ENCODE measurements around the gene ASTL.
A peak's percentile ranks its signal among the peaks of the same experiment; 100 is the strongest.

The ASTL gene

DNA sequence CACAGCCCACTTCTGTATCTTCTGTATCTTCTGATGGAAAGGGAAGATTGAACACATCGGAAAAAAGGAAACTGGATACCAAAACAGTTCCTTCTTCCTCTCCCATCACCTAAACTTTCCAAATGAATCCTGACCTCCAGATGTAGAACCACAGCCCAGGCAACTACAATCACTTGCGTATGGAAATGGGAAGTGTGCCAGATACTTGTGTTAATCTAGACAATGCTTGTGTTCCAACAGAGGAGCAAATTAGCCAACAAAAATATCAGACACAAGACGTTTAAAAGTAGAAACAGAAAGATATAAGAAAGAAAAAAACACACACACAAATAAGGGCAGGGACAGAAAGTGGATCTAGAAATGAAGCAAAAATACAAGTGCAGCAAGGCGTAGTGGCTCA is 38.4 kb upstream of the ASTL start:
- H3K36me3 ChIP-seq (ENCODE audit: insufficient read depth): no peaks in the 10 kb centered on the region
- no peaks in the 10 kb centered on the region for H3K79me2 ChIP-seq (ENCODE audit: insufficient read depth, low read depth)
- no peak overlapping the region for H3K4me2 ChIP-seq
- H3K27me3 ChIP-seq (ENCODE audit: insufficient read depth, low read depth): no peaks in the 10 kb centered on the region
- TF ChIP-seq, protein P1, sequence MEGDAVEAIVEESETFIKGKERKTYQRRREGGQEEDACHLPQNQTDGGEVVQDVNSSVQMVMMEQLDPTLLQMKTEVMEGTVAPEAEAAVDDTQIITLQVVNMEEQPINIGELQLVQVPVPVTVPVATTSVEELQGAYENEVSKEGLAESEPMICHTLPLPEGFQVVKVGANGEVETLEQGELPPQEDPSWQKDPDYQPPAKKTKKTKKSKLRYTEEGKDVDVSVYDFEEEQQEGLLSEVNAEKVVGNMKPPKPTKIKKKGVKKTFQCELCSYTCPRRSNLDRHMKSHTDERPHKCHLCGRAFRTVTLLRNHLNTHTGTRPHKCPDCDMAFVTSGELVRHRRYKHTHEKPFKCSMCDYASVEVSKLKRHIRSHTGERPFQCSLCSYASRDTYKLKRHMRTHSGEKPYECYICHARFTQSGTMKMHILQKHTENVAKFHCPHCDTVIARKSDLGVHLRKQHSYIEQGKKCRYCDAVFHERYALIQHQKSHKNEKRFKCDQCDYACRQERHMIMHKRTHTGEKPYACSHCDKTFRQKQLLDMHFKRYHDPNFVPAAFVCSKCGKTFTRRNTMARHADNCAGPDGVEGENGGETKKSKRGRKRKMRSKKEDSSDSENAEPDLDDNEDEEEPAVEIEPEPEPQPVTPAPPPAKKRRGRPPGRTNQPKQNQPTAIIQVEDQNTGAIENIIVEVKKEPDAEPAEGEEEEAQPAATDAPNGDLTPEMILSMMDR (conservative IDR thresholded peaks at IDR 0.05; ENCODE audit: low read depth, low read length): no peak
- no peak overlapping the region for H3K9ac ChIP-seq
- H4K20me1 ChIP-seq (ENCODE audit: insufficient read depth): no peaks in the 10 kb centered on the region
- no peak overlapping the region for H3K27ac ChIP-seq
- H2AFZ ChIP-seq (ENCODE audit: low read depth): no peak overlapping the region
- no peak overlapping the region for H3K4me3 ChIP-seq (IDR thresholded peaks at IDR 0.05; ENCODE audit: insufficient read depth, low read depth, low read length)
- H3K4me1 ChIP-seq (ENCODE audit: low read depth, poor library complexity, severe bottlenecking): no peaks in the 10 kb centered on the region

DNA sequence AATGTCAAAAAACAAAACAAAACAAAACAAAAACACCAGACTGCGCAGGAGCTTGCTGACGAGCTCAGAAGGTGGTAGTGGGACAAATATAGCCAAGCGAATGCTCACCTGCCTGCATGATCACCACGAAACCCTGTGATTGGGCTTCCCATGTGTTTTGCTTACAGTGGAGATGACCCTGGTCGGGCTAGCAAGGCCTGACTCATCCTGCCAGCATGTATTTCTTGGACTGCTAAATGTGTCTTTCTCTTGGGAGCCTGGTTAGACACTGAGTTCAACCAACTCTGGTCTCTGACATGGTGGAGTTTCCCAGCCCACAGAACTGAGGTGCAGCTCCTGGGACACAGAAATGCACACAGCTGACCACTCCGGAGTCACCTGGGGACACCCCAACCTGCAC is 37.6 kb upstream of the ASTL start:
- Histone ChIP-seq H3K27me3 (ENCODE audit: insufficient read depth, low read depth) (no peaks in the 10 kb centered on the region), H4K20me1 (ENCODE audit: insufficient read depth) (no peaks in the 10 kb centered on the region), H3K4me2 (no peak overlapping the region), H3K9ac (no peak overlapping the region), H3K4me3 (IDR thresholded peaks at IDR 0.05; ENCODE audit: insufficient read depth, low read depth, low read length) (no peak overlapping the region), H2AFZ (ENCODE audit: low read depth) (no peak overlapping the region), H3K4me1 (ENCODE audit: low read depth, poor library complexity, severe bottlenecking) (no peaks in the 10 kb centered on the region), H3K36me3 (ENCODE audit: insufficient read depth) (no peaks in the 10 kb centered on the region), H3K27ac (no peak overlapping the region), H3K79me2 (ENCODE audit: insufficient read depth, low read depth) (no peaks in the 10 kb centered on the region)
- TF ChIP-seq, protein P1 (conservative IDR thresholded peaks at IDR 0.05; ENCODE audit: low read depth, low read length): no peak

DNA sequence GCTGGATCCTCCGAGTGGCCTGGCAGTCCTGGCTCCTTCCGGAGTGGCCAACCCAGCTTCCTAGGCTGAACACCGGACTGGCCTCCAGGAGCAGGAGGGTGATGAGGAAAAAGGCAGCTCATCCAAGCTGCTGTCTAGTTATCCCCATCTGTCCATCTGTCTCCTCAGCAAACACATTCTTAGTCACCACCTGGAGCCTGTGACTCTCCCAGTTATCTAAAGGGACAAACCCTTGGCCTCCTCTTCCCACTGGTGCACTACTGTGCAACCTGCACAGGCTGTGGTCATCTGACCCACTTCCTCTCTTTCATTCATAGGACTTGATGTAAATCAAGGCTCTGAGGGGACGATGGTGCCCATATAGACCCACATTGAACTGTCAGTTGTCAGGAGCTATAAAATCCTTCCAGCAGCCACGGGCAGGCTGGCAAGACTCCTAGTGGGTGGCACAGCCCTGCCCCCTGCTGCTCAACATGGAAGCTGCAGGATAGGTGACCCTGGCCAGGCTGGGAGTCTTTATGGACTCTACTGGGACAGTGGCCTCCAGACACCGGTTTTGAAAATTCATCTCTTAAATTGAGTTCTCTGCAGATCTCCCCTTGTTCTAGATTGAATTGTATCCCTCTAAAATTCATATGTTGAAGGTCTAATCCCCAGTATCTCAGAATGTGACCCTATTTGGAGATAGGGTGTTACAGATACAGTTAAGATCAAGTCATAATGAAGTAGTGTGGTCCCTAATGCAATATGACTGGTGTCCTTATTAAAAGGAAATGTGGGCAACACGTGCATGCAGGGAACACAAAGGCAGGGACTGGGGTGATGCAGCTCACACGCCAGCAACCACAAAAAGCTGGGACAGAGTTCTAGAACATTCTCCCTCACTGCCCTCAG is 36.2 kb upstream of the ASTL start:
- no peak overlapping the region for H3K4me2 ChIP-seq
- H2AFZ ChIP-seq (ENCODE audit: low read depth): no peak overlapping the region
- no peaks in the 10 kb centered on the region for H3K27me3 ChIP-seq (ENCODE audit: insufficient read depth, low read depth)
- TF ChIP-seq, protein P1 (conservative IDR thresholded peaks at IDR 0.05; ENCODE audit: low read depth, low read length): peak; percentile 92
- no peak overlapping the region for H3K9ac ChIP-seq
- no peak overlapping the region for H3K27ac ChIP-seq
- no peak overlapping the region for H3K4me3 ChIP-seq (IDR thresholded peaks at IDR 0.05; ENCODE audit: insufficient read depth, low read depth, low read length)
- no peaks in the 10 kb centered on the region for H3K79me2 ChIP-seq (ENCODE audit: insufficient read depth, low read depth)
- H3K4me1 ChIP-seq (ENCODE audit: low read depth, poor library complexity, severe bottlenecking): no peaks in the 10 kb centered on the region
- H3K36me3 ChIP-seq (ENCODE audit: insufficient read depth): no peaks in the 10 kb centered on the region
- H4K20me1 ChIP-seq (ENCODE audit: insufficient read depth): no peaks in the 10 kb centered on the region

DNA sequence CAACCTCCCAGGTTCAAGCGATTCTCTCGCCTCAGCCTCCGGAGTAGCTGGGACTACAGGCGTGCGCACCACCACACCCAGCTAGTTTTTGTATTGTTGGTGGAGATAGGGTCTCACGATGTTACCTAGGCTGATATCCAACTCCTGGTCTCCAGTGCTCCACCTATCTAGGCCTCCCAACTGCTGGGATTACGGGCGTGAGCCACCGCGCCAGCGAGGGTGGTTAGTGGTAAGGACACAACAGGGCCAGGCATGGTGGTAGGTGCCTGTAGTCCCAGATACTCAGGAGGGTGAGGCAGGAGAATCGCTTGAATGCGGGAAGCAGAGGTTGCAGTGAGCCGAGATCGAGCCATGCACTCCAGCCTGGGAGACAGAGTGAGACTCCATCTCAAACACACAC is 33.5 kb upstream of the ASTL start:
- Histone ChIP-seq H3K27ac (no peak overlapping the region), H3K27me3 (ENCODE audit: insufficient read depth, low read depth) (no peaks in the 10 kb centered on the region), H3K4me2 (no peak overlapping the region), H3K9ac (no peak overlapping the region), H2AFZ (ENCODE audit: low read depth) (no peak overlapping the region), H3K36me3 (ENCODE audit: insufficient read depth) (no peaks in the 10 kb centered on the region), H4K20me1 (ENCODE audit: insufficient read depth) (no peaks in the 10 kb centered on the region), H3K4me3 (IDR thresholded peaks at IDR 0.05; ENCODE audit: insufficient read depth, low read depth, low read length) (no peak overlapping the region), H3K4me1 (ENCODE audit: low read depth, poor library complexity, severe bottlenecking) (no peaks in the 10 kb centered on the region), H3K79me2 (ENCODE audit: insufficient read depth, low read depth) (no peaks in the 10 kb centered on the region)
- TF ChIP-seq, protein P1 (conservative IDR thresholded peaks at IDR 0.05; ENCODE audit: low read depth, low read length): no peak

Data from KMS-11 (cell line).